ENCODE data around the gene ARID1B.

ARID1B gene

GRCh38 chr6:156906451-156906850, 129.3 kb downstream of the ARID1B start:
- DNase-seq (ENCODE audit: low read depth in 2 of 2) = no peak

- DNase-seq (ENCODE audit: low read depth in 2 of 2) = no peak
Observed at GRCh38 chr6:156909212-156910010, 132.2 kb downstream of the ARID1B start.

- no peak for DNase-seq (ENCODE audit: low read depth in 2 of 2)
Observed at GRCh38 chr6:156910011-156910334, 132.8 kb downstream of the ARID1B start.

- DNase-seq (ENCODE audit: low read depth in 2 of 2) = no peak
Observed at GRCh38 chr6:156910938-156911337, 133.8 kb downstream of the ARID1B start.

- DNase-seq (ENCODE audit: low read depth in 2 of 2) = no peak
Observed at GRCh38 chr6:156911581-156911980, 134.4 kb downstream of the ARID1B start.

- no peak for DNase-seq (ENCODE audit: low read depth in 2 of 2)
Observed at GRCh38 chr6:156912431-156912830, 135.3 kb downstream of the ARID1B start.

- no peak for DNase-seq (ENCODE audit: low read depth in 2 of 2)
Observed at GRCh38 chr6:156914181-156914580, 137.0 kb downstream of the ARID1B start.

GRCh38 chr6:156916130-156916801, 139.1 kb downstream of the ARID1B start:
- DNase-seq (ENCODE audit: low read depth in 2 of 2) = no peak

GRCh38 chr6:156917213-156917612, 140.0 kb downstream of the ARID1B start:
- no peak for DNase-seq (ENCODE audit: low read depth in 2 of 2)

- DNase-seq (ENCODE audit: low read depth in 2 of 2) = no peak
Observed at GRCh38 chr6:156918647-156919046, 141.5 kb downstream of the ARID1B start.

- DNase-seq (ENCODE audit: low read depth in 2 of 2) = no peak
Observed at GRCh38 chr6:156919370-156919769, 142.2 kb downstream of the ARID1B start.

GRCh38 chr6:156919814-156920369, 142.7 kb downstream of the ARID1B start:
- DNase-seq (ENCODE audit: low read depth in 2 of 2) = no peak

- DNase-seq (ENCODE audit: low read depth in 2 of 2) = no peak
Observed at GRCh38 chr6:156924246-156924645, 147.1 kb downstream of the ARID1B start.

GRCh38 chr6:156925026-156925425, 147.8 kb downstream of the ARID1B start:
- DNase-seq (ENCODE audit: low read depth in 2 of 2) = no peak

- DNase-seq (ENCODE audit: low read depth in 2 of 2) = no peak
Observed at GRCh38 chr6:156925718-156926607, 148.8 kb downstream of the ARID1B start.

GRCh38 chr6:156928126-156928525, 150.9 kb downstream of the ARID1B start:
- DNase-seq (ENCODE audit: low read depth in 2 of 2) = no peak

GRCh38 chr6:156928972-156929371, 151.8 kb downstream of the ARID1B start:
- DNase-seq (ENCODE audit: low read depth in 2 of 2) = no peak

- no peak for DNase-seq (ENCODE audit: low read depth in 2 of 2)
Observed at GRCh38 chr6:156931283-156931682, 154.1 kb downstream of the ARID1B start.

- DNase-seq (ENCODE audit: low read depth in 2 of 2) = no peak
Observed at GRCh38 chr6:156933201-156934068, 156.3 kb downstream of the ARID1B start.

GRCh38 chr6:156934069-156934460, 156.9 kb downstream of the ARID1B start:
- no peak for DNase-seq (ENCODE audit: low read depth in 2 of 2)

- DNase-seq (ENCODE audit: low read depth in 2 of 2) = no peak
Observed at GRCh38 chr6:156935000-156935399, 157.8 kb downstream of the ARID1B start.
